Stomach (tissue), 9 donors: ENCODE results near the gene PPP2R5C. TPM values are rescaled to one million over a fixed set of nuclear protein-coding genes. Genes with fewer than 3 reads are reported as not detected.

Experiments
- DNase-seq, 2 donors: peaks; one replicate each; pipeline versions ENCODE4 v3.0.0 to v3.0.0-alpha.2; 2013 to 2019
- H3K27ac ChIP-seq, 5 donors: fragments of 200-600 bp in 4 of 5; sonication (generic) in 4 of 5; one replicate each; pipeline ENCODE4 v1.5.1; 2013 to 2019; ENCODE audit warnings: mild to moderate bottlenecking in 1 of 5, moderate library complexity in 1 of 5
- H3K27me3 ChIP-seq, 3 donors: fragments of 200-600 bp; sonication (generic); one replicate each; pipeline ENCODE4 v1.5.1; 2017 to 2019; ENCODE audit warnings: mixed run types in 1 of 3
- H3K36me3 ChIP-seq, 4 donors: fragments of 200-600 bp; sonication (generic); 1 replicate in 3 of 4; 2 replicates in 1 of 4; pipeline ENCODE4 v1.5.1; 2016 to 2019
- H3K4me1 ChIP-seq, 4 donors: fragments of 200-600 bp; sonication (generic); one replicate each; pipeline ENCODE4 v1.5.1; 2016 to 2019
- H3K4me3 ChIP-seq, 4 donors: fragments of 200-600 bp; sonication (generic) in 3 of 4; one replicate each; pipeline ENCODE4 v1.5.1; 2016 to 2019; ENCODE audit warnings: mild to moderate bottlenecking in 1 of 4
- H3K9me3 ChIP-seq, 4 donors: fragments of 200-600 bp; sonication (generic); one replicate each; pipeline ENCODE4 v1.5.1; 2016 to 2019
- CTCF ChIP-seq, 7 experiments: fragments of 450-650 bp in 4 of 7; fragments of 200-600 bp in 3 of 7; sonication (generic) in 3 of 7; IDR thresholded peaks; one replicate each; pipeline ENCODE4 v1.5.1; 2016 to 2019; ENCODE audit warnings: antibody characterized with exemption in 7 of 7, control low read depth in 2 of 7, mild to moderate bottlenecking in 1 of 7
- EP300 ChIP-seq: sonication (generic); formaldehyde crosslinking; IDR thresholded peaks from one replicate; pipeline ENCODE4 v1.6.1; 2017; ENCODE audit warnings: antibody characterized with exemption
- POLR2A ChIP-seq, 4 donors: fragments of 450-650 bp; IDR thresholded peaks; one replicate each; pipeline ENCODE4 v1.6.1; 2016; ENCODE audit warnings: antibody characterized with exemption in 4 of 4, control low read depth in 2 of 4, mild to moderate bottlenecking in 1 of 4, moderate library complexity in 1 of 4
- POLR2AphosphoS5 ChIP-seq, 3 donors: sonication (generic); formaldehyde crosslinking; IDR thresholded peaks; one replicate each; pipeline ENCODE4 v1.6.1; 2016; ENCODE audit warnings: antibody characterized with exemption in 3 of 3
- WGBS, 5 donors: extraction: QIAGEN DNeasy Blood & Tissue Kit in 3 of 5; methylation state at CpG; one replicate each; pipeline versions ENCODE4 v1.1.5 to v1.1.7; 2013 to 2018; 5-methylcytosine and 5-hydroxymethylcytosine counted together
- intact Hi-C: fragments of 100-400 bp; cut with DNase I; formaldehyde crosslinking; loops from one replicate; pipeline ENCODE4 v1.15.1; 2023; ENCODE audit warnings: low total_unique reads
- polyA plus RNA-seq, 3 donors: library from polyadenylated mRNA; stranded (reverse); fragments of 200-250 nt; gene quantifications; one replicate each; pipeline ENCODE4 v1.2.3, GENCODE V29; 2013
- total RNA-seq, 5 donors: library from RNA; depleted of rRNA; stranded (reverse); fragments of >200 nt; gene quantifications; one replicate each; pipeline versions ENCODE4 v1.1.0 to v1.2.3, GENCODE V29; 2014 to 2016
- donor health status: healthy with polysubstance abuse.
- donor health status: Bipolar disorder and iron deficiency.
- donor health status: healthy.

PPP2R5C gene
- total and polyA plus RNA-seq, 8 donors = 19.7 to 175 (median 89.6) TPM

- Histone ChIP-seq H3K27ac (no peak overlapping the region), H3K4me1 (peaks cover 0 to 35% (median 7%) of the 10 kb centered on the region in 4 donors), H3K4me3 (no peak overlapping the region), H3K9me3 (no peaks in the 10 kb centered on the region), H3K36me3 (peaks cover 0 to 18% (median 6%) of the 10 kb centered on the region in 4 donors), H3K27me3 (no peaks in the 10 kb centered on the region)
- no peak for TF ChIP-seq CTCF (IDR thresholded peaks at IDR 0.05)
- no peak for TF ChIP-seq POLR2AphosphoS5 (IDR thresholded peaks at IDR 0.05)
- no peak for TF ChIP-seq POLR2A (IDR thresholded peaks at IDR 0.05)
- no peak for TF ChIP-seq EP300
- intact Hi-C loops = no loop called here
- DNase-seq = no peak
- 79 to 85% (median 83%) methylated on average over 4 of the region's 4 CpGs for whole genome bisulfite sequencing, 5 donors
Observed at GRCh38 chr14:101867854-101868253, 106.3 kb downstream of the PPP2R5C start.

- WGBS, 5 donors = 88 to 92% (median 89%) methylated on average over 8 of the region's 8 CpGs
- no peak for TF ChIP-seq POLR2AphosphoS5 (IDR thresholded peaks at IDR 0.05)
- no peak for TF ChIP-seq CTCF (IDR thresholded peaks at IDR 0.05)
- no peak for TF ChIP-seq EP300
- TF ChIP-seq POLR2A (IDR thresholded peaks at IDR 0.05) = no peak
- Histone ChIP-seq H3K27ac (no peak overlapping the region), H3K36me3 (peaks cover 0 to 12% (median 4%) of the 10 kb centered on the region in 4 donors), H3K9me3 (no peaks in the 10 kb centered on the region), H3K4me1 (peaks cover 0 to 40% (median 13%) of the 10 kb centered on the region in 4 donors), H3K4me3 (no peak overlapping the region), H3K27me3 (no peaks in the 10 kb centered on the region)
- no peak for DNase-seq
- intact Hi-C loops = no loop called here
Observed at GRCh38 chr14:101869217-101869616, 107.7 kb downstream of the PPP2R5C start.

GRCh38 chr14:101870273-101870939 lies 108.9 kb downstream of the PPP2R5C start:
- 77 to 86% (median 82%) methylated on average over 6 of the region's 6 CpGs for WGBS, 5 donors
- intact Hi-C loops = no loop called here

GRCh38 chr14:101872346-101872745 lies 110.8 kb downstream of the PPP2R5C start:
- intact Hi-C loops = no loop called here
- DNase-seq = no peak
- Histone ChIP-seq H3K27me3 (no peaks in the 10 kb centered on the region), H3K9me3 (no peaks in the 10 kb centered on the region), H3K4me1 (peaks cover 0 to 60% (median 31%) of the 10 kb centered on the region in 4 donors), H3K27ac (no peak overlapping the region), H3K36me3 (no peaks in the 10 kb centered on the region), H3K4me3 (no peak overlapping the region)
- TF ChIP-seq POLR2AphosphoS5 (IDR thresholded peaks at IDR 0.05) (no peak), EP300 (no peak), POLR2A (IDR thresholded peaks at IDR 0.05) (no peak), CTCF (IDR thresholded peaks at IDR 0.05) (no peak)
- 91 to 96% (median 95%) methylated on average over 4 of the region's 4 CpGs for WGBS, 5 donors

More at GRCh38 chr14:101870273-101870939, 108.9 kb downstream of the PPP2R5C start:
- Histone ChIP-seq H3K27ac (no peak overlapping the region), H3K4me1 (peaks cover 0 to 43% (median 19%) of the 10 kb centered on the region in 4 donors), H3K4me3 (no peak overlapping the region), H3K36me3 (no peaks in the 10 kb centered on the region), H3K9me3 (no peaks in the 10 kb centered on the region), H3K27me3 (no peaks in the 10 kb centered on the region)
- no peak for DNase-seq
- TF ChIP-seq EP300 (no peak), POLR2AphosphoS5 (IDR thresholded peaks at IDR 0.05) (no peak), POLR2A (IDR thresholded peaks at IDR 0.05) (no peak), CTCF (IDR thresholded peaks at IDR 0.05) (no peak)
